GM21360 (cell line): ENCODE measurements around the gene C6orf136.
"Not testable (repeated sequence)": the region's sequence is repeated elsewhere in the genome, so short reads cannot be mapped to it uniquely, and the experiment has no call there.

ENCODE experiments used
- ATAC-seq: cut with Tn5 transposase; IDR thresholded peaks from one replicate; pipeline ENCODE4 v1.9.1; 2021; ENCODE audit warnings: mild to moderate bottlenecking, moderate library complexity; ENCODE audit not compliant: unreplicated experiment

C6orf136 gene, protein sequence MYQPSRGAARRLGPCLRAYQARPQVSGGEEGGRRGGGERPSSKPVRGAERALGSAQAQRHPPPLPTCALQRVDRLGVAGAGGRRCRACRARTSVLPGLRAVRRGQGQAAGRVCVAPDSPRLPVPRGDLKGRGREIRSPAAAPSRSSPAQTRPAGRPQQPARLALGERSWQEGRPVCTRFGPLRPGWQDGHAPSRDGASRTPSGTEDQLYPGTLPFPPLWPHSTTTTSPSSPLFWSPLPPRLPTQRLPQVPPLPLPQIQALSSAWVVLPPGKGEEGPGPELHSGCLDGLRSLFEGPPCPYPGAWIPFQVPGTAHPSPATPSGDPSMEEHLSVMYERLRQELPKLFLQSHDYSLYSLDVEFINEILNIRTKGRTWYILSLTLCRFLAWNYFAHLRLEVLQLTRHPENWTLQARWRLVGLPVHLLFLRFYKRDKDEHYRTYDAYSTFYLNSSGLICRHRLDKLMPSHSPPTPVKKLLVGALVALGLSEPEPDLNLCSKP

GRCh38 chr6:30646450-30647241, at the start of gene C6orf136:
Gene C6orf136 (plus strand): TSS chr6:30647133. CDS start chr6:30647232, 99 bp downstream.
- ATAC-seq, result peak; percentile 41

DNA sequence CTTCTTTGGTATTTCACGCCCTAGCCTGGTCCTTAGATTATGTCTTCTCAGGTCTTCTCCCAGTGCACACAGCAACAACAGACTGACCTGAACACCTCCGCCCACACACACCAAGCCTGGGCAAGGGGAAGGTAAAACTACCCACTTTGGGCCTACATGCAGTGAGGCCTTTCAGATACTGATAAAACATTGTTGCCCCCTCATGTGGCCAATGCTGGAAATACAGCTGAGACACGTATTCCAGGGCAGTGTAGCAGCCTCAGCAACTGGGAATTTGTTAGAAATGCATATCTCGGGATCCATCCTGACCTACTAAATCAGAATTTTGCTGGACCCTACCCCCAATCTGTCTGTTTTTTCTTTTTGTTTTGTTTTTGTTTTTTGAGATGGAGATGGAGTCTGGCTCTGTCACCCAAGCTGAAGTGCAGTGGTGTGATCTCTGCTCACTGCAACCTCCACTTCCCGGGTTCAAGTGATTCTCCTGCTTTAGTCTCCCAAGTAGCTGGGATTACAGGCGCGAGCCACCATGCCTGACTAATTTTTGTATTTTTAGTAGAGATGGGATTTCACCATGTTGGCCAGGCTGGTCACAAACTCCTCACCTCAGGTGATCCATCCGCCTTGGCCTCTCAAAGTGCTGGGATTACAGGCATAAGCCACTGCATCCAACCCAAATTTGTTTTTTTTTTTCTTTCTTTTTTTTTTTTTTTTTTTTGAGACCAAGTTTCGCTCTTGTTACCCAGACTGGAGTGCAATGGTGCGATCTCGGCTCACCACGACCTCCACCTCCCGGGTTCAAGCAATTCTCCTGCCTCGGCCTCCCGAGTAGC, 49.4 kb upstream of the C6orf136 start:
- ATAC-seq, result not testable (repeated sequence)

GRCh38 chr6:30598912-30599624, 47.9 kb upstream of the C6orf136 start:
- ATAC-seq, result no peak

DNA sequence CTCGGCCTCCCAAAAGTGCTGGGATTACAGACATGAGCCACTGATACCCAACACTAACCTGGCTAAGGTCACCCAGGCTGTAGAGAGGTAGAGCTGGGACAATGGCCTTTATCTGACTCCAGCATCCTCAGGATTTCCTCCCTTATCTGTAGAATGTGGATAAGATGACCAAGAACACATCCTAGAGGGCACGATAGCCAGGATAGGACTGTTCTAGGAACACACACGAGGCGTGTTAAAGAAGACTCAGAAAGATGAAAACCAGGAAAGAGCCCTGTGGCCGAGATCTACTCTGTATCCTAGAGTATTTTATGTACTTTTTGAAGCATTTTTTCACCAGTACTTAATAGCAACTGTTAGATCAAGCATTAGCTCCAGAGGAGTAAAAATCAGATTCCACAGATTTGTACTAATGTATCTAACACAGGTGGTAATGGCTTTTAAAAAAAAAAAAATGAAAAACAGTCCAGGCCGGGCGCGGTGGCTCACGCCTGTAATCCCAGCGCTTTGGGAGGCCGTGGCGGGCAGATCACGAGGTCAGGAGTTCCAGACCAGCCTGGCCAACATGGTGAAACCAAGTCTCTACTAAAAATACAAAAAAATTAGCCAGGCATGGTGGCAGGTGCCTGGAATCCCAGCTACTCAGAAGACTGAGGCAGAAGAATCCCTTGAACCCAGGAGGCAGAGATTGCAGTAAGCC, 47.2 kb upstream of the C6orf136 start:
- no peak for ATAC-seq

DNA sequence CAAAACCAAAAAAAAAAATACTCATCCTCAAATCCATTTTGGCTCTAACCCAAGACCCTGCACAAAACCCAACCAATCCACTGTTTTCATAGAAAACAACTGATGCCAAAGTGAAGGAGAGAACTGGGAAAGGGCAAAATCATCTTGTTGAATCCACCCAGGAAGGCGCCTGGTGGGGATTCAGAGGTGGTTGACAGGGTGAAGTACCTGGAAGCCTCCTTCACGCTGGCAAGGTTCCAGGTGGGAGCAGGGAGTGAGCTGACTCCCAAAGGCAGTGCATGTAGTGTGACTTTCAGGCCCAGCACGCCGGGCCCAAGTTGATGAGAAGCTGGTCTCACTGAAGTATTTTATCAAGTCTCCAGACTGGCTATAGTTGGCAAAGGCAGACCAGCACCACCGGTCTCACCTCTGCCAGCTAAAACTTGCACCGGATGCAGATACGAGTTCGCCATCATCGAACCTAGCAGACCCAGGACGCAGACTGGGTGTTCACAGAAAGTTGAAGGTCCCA, 46.4 kb upstream of the C6orf136 start:
- ATAC-seq, result no peak

DNA sequence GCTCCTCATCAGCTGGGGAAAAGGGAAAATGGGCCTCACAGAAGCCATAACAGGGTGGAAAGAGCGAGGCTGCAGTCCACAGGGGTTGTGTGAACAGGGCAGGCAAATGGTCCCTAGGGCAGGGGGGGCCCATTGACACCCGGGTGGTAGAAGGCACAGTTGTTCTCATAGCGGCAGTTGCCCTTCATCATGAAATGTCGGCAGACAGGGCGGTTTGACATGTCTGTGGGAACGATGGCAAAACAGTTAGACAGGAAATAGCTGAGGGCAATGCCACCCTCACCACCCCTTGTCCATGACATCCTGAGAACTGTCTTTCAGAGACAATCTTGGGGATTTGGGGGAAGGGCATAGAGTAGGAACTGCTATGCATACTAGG, 45.5 kb upstream of the C6orf136 start:
- no peak for ATAC-seq

DNA sequence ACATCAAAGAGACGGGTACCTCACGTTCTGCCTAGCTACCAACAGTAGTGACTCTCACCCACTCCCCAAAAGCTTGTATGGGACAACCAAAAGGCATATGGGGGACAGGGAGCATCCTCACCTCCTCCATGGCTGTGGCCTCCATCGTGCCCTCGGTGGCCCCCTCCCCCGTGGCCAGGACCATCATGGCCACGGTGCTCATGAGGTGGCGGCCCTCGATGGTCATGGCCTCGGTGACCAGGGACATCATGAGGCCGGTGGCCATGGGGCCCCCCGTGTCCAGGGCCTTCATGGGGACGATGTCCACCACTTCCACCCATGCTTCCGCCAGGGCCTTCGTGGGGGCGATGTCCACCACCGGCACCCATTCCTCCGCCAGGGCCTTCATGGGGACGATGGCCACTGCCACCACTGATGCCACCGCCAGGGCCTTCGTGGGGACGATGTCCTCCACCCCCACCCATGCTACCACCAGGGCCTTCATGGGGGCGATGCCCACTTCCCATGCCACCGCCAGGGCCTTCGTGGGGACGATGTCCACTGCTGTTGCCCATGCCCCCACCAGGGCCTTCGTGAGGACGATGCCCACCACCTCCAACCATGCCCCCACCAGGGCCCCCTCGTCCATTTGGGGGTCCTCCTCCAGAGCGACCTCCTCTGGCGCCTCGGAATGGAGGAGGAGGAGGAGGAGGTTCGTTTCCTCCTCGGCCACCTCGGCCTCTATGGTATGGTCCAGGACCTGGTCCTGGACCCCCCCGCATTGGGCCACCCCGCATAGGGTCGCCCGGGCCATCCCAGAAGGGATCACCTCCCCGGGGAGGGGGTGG, 44.9 kb upstream of the C6orf136 start:
- no peak for ATAC-seq

DNA sequence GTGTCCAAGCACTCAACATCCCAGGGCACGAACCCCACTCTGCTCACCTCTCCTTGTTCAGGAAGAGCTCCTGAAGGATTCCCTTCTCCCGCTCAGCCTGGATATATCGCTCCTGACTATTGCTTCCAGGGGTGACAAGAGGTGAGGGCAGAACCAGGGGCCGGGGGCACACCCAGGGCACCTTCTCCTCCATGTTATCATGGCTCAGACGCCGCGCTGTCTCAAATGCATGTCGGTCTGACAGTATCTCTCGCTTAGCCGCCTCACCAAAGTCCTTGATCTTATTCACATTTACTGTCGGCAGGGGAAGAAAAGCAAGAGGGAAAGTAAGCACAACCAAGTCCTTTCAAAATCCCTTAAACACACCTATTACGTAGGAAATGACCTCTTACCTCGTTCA, 43.0 kb upstream of the C6orf136 start:
- ATAC-seq, result no peak

- no peak for ATAC-seq
Measured at GRCh38 chr6:30610065-30610464, 36.9 kb upstream of the C6orf136 start.

DNA sequence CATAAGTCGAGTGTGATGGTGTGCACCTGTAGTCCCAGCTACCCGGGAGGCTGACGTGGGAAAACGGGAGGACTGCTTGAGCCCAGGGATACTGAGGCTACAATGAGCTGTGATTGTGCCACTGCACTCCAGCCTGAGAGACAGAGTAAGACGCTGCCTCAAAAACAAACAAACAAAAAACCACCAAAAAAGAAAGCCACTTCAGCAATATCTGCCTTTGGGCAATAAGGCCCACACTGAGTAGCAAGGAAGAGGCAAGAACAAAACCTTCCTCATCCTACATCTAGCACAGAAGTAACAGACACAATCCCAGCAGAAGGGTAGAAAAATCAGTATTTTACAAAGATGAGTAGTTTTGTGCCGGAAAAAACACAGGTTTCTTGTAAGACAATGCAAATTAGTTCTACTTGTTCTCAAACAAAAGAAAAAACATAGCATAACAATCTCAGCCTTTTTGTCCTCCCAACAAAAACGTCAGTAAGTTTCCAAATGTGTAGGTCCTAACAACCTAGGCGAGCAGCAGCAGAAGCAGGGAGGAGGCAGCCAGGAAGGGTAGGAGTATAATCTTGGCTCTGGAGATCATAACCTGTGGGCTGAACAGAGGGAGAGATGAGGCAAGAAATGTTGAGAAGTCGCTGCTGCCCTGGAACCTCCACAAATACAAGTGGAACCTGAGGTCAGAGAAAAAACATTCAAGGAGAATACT, 35.6 kb upstream of the C6orf136 start:
- ATAC-seq, result no peak

DNA sequence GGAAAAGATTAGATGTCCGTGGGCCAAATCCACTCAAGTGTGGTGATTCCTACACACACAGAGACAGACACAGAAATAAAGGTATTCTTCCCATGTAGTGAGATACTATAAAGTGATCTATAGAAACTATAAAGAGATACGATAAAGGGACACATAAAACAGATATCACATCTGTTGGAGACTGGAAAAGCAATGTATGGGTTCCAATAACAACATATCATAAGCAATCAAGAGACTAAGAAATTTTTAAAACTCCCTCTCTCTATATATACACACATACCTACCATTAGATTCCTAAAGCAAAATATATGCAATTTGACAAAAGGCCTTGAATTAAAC, 35.1 kb upstream of the C6orf136 start:
- ATAC-seq, result no peak

DNA sequence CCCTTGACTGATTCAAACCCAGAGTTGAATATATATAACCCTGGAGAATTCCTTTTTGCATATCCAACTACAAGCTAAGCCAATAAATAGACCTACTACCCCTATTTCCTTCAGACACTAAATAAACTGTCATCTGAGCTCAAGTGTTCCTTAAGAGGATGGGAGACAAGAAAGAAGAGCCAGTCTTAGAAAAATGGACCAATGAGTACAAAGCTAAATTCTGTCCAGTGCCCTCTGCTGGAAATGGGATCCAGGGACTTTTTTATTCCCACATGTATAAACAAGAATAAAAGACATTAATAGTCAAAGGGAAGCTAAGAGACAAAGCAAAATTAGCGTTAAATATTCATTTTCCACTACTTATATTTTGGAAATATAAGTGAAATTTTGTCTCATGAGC, 34.7 kb upstream of the C6orf136 start:
- ATAC-seq, result no peak

- no peak for ATAC-seq
Measured at GRCh38 chr6:30612687-30613248, 34.2 kb upstream of the C6orf136 start.

DNA sequence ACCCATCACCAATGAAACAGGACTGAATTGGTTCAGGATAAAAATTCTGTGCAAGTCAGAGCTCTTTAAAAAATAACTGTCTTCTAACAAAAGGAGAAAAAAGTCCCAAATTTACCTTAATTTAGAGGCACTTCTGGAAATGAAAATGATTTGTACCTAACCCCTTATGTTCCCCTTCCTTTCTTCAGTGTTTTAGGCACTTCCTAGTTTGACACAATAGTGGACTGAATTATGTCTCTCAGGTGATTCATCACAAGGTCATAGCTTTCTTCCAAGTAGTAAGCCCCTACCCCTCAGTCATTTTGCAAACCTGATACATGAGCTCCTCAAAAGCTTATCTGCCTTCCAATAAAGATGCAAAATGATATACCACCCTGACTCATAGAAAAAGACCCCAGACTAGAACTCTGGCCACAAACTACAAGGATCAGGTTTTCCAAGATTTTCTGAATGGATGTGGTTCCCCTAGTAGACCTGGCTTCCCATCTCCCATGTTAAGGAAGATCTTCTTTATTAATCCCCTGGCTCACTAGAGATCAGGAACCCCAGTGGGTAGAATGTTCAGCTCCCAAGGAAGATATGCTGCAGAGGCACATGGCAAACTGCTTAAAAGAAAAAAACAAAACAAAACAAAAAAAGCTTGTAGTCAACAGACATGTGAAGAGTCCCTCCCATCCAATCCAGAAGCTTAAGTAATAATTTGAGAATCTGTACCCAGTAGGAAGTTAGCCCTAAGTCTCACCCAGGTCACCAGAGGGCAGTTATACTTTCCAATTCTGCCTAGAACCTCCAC, 33.5 kb upstream of the C6orf136 start:
- ATAC-seq, result no peak

DNA sequence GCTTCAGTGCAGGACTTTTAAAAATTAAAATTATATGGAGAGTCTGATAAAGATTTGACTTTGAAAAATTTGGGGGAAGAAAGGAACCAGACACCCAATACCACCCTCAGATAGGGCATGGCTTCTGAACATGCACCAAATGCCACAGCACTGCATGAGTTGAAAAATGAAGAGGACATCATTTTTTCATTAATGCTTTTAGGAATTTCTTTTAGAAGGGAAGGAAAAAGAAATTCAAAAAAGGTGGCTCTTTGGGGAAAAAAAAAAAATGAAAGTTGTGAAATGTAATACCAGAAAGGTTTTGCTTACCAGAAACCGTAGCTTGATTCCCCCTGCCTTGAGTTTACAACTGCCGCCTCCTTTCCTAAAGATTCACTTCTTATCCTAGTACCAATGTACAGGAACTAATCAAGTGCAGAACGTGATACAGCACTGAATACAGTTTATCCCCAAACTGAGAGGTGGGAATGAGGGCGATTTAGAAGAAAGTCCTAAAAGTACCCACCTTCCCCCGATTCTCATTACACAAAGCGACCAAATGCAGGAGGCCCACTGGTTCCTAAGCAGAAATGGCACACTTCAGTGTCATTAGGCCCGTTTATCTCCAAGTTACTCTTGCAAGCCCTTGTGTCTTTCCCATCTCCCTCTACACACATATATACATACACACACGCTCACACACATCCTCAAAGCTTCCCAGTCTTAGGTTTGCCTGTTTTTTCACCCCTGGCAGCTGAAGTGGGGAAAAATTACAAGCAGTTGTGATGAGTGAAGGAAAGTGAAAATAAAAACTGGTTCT, 32.7 kb upstream of the C6orf136 start:
- ATAC-seq, result no peak

- ATAC-seq, result peak; percentile 36
Measured at GRCh38 chr6:30614843-30615218, 32.1 kb upstream of the C6orf136 start.
